ENCODE results near the gene CFAP157. TPM values are rescaled to one million over a fixed set of nuclear protein-coding genes. Genes with fewer than 3 reads are reported as not detected.

The CFAP157 gene
- total and polyA plus RNA-seq, 2 donors (not counting 3 experiments of a cell fraction or from before 2014, with no cell fraction given): 0.03 TPM; not detected in 1

- POLR2A ChIA-PET: no interaction called here
Observed at GRCh38 chr9:127683723-127684122, 23.1 kb upstream of the CFAP157 start.

More at GRCh38 chr9:127683723-127684122, 23.1 kb upstream of the CFAP157 start:
- Histone ChIP-seq H2AFZ (ENCODE audit: low read depth, low read length) (no peak overlapping the region), H3K4me2 (ENCODE audit: insufficient read depth, low read length) (no peak overlapping the region), H3K36me3 (ENCODE audit: control insufficient read depth in 2 of 2, extremely low read depth in 1 of 2, insufficient read depth in 2 of 2, low read length in 2 of 2) (peaks cover 0 to 45% of the 10 kb centered on the region in 2 experiments), H3K9me1 (replicated peaks; ENCODE audit: control insufficient read depth, extremely low read depth, insufficient read depth, low read length) (no peaks in the 10 kb centered on the region), H3K79me2 (ENCODE audit: control insufficient read depth, insufficient read depth, low read length) (no peaks in the 10 kb centered on the region), H3K27me3 (ENCODE audit: control insufficient read depth in 2 of 2, insufficient read depth in 2 of 2, low read length in 2 of 2) (no peaks in the 10 kb centered on the region), H4K20me1 (replicated peaks; ENCODE audit: control insufficient read depth, extremely low read depth, insufficient read depth, low read length) (no peaks in the 10 kb centered on the region), H3K9ac (replicated peaks; ENCODE audit: extremely low read depth, insufficient read depth, low read length) (no peak overlapping the region), H3K9me3 (replicated peaks; ENCODE audit: control insufficient read depth, insufficient read depth, low read length) (no peaks in the 10 kb centered on the region), H3K4me3 (replicated peaks in 1 of 3; ENCODE audit: insufficient read depth in 1 of 3, low read depth in 1 of 3, low read length in 3 of 3) (no peak overlapping the region), H3K27ac (ENCODE audit: insufficient read depth, low read depth, low read length) (no peak overlapping the region), H3K4me1 (ENCODE audit: control insufficient read depth, extremely low read depth, insufficient read depth, low read length) (no peaks in the 10 kb centered on the region)
- TF ChIP-seq EZH2 (IDR thresholded peaks at IDR 0.05; ENCODE audit: borderline replicate concordance, low read depth, low read length, severe bottlenecking) (no peak), MAX (IDR thresholded peaks at IDR 0.05; ENCODE audit: insufficient read depth, insufficient read length) (no peak), JUN (IDR thresholded peaks at IDR 0.05; ENCODE audit: borderline replicate concordance, insufficient read depth, insufficient read length, low read depth) (no peak), CTCF (IDR thresholded peaks at IDR 0.05; ENCODE audit: extremely low read depth in 1 of 2, insufficient read depth in 1 of 2, low read depth in 1 of 2, low read length in 2 of 2) (no peak), FOS (IDR thresholded peaks at IDR 0.05; ENCODE audit: borderline replicate concordance, insufficient read depth, low read length) (no peak), POLR2AphosphoS5 (IDR thresholded peaks at IDR 0.05; ENCODE audit: insufficient read depth, low read depth, low read length) (no peak), MYC (IDR thresholded peaks at IDR 0.05; ENCODE audit: low read depth, low read length) (no peak), GATA2 (IDR thresholded peaks at IDR 0.05; ENCODE audit: insufficient read depth, insufficient read length, low read depth, low read length) (no peak), POLR2A (IDR thresholded peaks at IDR 0.05; ENCODE audit: low read depth, low read length) (no peak)
- BruUV-seq (replicated peaks): no TSS peak
- DNase-seq (ENCODE audit: low read depth, low spot score): no peak
- FAIRE-seq: no peak
- intact Hi-C loops (cut with micrococcal nuclease) (no loop called here), dilution Hi-C loops (cut with MboI; ENCODE audit: extremely low pct_ligation_motif_present, low sequenced_read_pairs) (no loop called here)
- CTCF ChIA-PET: interaction anchor here (1.3 to 1.9 kb wide), 2 partner anchors 51 to 72 kb away, joined by 5 to 6 read pairs; partner anchors contain the start of genes STXBP1 and TOR2A

Data from endothelial cell of umbilical vein (primary cell).